ENCODE results near the gene TRAF6.

GRCh38 chr11:36499315-36499714 is 10.8 kb downstream of the TRAF6 start:
- TF ChIP-seq CTCF (IDR thresholded peaks at IDR 0.05) = no peak
- TF ChIP-seq POLR2A (IDR thresholded peaks at IDR 0.05) = no peak
- TF ChIP-seq POLR2AphosphoS5 (IDR thresholded peaks at IDR 0.05) = no peak
- TF ChIP-seq EP300 (IDR thresholded peaks at IDR 0.05) = no peak

All from sigmoid colon (tissue), 4 donors.